GM06990 (cell line): ENCODE results near the gene DAND5.
"Not testable (repeated sequence)": the region's sequence is repeated elsewhere in the genome, so short reads cannot be mapped to it uniquely, and the experiment has no call there.

Source experiments
- DNase-seq: peaks from one replicate; pipeline ENCODE4 v3.0.0-alpha.2; 2011; ENCODE audit not compliant: insufficient read length; ENCODE audit errors: extremely low read depth
- H3K27me3 ChIP-seq: replicated peaks from 2 replicates; pipeline ENCODE4 v1.6.0; 2011; ENCODE audit warnings: low read length; ENCODE audit not compliant: control insufficient read depth, insufficient read depth
- H3K36me3 ChIP-seq: 2 replicates; pipeline ENCODE4 v1.5.1; 2011; ENCODE audit warnings: low read length; ENCODE audit not compliant: control insufficient read depth, insufficient read depth
- H3K4me3 ChIP-seq: replicated peaks from 2 replicates; pipeline ENCODE4 v1.5.1; 2011; ENCODE audit warnings: low read depth, mild to moderate bottlenecking, control low read depth, low read length
- TF ChIP-seq, protein P1 (sequence below): IDR thresholded peaks from 2 replicates; pipeline ENCODE4 v1.5.1; 2011; ENCODE audit warnings: low read length, control low read depth, mild to moderate bottlenecking, inconsistent platforms; ENCODE audit not compliant: insufficient read depth, poor library complexity, severe bottlenecking

Gene DAND5

DNA sequence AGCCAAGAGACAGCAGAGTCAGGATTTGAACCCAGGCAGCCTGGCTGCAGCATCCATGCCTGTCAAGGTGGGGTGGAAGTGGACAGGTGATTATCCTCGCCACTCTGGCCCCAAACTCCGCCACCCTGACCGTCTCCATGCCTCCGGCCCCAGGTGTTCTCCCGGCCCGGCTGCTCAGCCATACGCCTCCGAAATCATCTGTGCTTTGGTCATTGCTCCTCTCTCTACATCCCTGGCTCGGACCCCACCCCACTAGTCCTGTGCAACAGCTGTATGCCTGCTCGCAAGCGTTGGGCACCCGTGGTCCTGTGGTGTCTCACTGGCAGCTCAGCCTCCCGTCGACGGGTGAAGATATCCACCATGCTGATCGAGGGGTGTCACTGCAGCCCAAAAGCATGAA, 3.9 kb downstream of the DAND5 start:
- Histone ChIP-seq H3K27me3 (no peaks in the 10 kb centered on the region; the same call in 1 of the 2 replicates), H3K36me3 (no peaks in the 10 kb centered on the region), H3K4me3 (no peak overlapping the region)
- TF ChIP-seq, protein P1, sequence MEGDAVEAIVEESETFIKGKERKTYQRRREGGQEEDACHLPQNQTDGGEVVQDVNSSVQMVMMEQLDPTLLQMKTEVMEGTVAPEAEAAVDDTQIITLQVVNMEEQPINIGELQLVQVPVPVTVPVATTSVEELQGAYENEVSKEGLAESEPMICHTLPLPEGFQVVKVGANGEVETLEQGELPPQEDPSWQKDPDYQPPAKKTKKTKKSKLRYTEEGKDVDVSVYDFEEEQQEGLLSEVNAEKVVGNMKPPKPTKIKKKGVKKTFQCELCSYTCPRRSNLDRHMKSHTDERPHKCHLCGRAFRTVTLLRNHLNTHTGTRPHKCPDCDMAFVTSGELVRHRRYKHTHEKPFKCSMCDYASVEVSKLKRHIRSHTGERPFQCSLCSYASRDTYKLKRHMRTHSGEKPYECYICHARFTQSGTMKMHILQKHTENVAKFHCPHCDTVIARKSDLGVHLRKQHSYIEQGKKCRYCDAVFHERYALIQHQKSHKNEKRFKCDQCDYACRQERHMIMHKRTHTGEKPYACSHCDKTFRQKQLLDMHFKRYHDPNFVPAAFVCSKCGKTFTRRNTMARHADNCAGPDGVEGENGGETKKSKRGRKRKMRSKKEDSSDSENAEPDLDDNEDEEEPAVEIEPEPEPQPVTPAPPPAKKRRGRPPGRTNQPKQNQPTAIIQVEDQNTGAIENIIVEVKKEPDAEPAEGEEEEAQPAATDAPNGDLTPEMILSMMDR: no peak
- DNase-seq: no peak

DNA sequence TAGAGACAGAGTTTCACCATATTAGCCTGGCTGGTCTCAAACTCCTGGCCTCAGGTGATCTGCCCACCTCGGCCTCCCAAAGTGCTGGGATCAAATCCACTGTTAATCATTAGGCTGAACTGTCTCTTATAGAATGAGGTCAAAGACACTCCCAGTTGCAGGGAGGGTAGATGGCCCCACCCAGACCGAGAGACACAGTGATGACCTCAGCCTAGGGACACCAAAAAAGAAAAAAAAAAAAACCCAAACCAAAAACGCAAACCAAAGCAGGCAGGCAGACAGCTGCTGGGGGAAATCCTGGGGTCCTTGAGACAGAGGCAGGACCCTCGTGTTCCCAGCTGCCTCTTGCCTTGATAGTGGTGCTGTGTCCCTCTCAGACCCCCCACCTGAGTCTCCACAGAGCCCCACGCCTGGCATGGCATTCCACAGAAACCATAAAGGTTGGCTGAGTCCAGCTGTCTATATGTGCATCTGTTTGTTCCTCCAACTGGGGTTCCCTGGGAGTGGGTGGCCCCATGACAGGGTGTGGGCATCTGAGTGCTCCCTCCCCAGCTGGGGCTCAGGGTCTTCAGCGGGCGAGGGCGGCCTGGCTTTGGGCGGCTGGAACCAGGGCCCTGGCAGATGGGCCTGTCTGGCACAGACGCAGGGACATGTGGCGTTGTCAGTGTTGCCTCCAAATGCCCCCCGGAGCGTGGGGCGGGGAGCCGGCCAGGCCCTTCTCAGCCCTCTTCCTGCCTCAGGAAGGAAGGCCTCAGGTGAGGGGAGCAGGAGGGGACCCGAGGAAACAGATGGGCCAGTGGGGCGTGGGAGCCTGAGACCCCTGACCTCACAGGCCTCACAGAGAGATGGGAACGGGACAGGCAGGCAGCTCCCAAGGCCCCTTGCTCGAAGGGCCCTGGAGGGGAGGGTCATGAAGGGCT, 5.2 kb downstream of the DAND5 start:
- Histone ChIP-seq H3K27me3 (no peaks in the 10 kb centered on the region; the same call in 1 of the 2 replicates), H3K36me3 (no peaks in the 10 kb centered on the region), H3K4me3 (no peak overlapping the region)
- TF ChIP-seq, protein P1: no peak
- no peak for DNase-seq

- DNase-seq: no peak
Observed at GRCh38 chr19:12975221-12975741, 5.9 kb downstream of the DAND5 start.

DNA sequence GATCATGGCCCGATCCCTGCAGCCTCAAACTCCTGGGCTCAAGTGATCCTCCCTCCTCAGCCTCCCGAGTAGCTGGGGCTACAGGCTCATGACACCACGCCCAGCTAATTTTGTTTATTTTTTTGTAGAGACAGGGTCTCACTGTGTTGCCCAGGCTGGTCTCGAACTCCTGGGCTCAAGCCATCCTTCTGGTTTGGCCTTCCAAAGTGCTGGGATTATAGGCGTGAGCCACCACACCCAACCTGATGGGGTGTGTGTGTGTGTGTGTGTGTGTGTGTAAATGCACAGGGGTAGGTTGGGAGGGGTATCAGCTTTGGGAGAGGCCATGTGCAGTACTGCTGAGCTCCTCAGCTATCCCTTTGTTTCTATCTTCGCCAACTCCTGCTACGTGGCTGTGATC, 6.7 kb downstream of the DAND5 start:
- not testable (repeated sequence) for H3K4me3 ChIP-seq, H3K36me3 ChIP-seq, H3K27me3 ChIP-seq, DNase-seq

More at GRCh38 chr19:12975221-12975741, 5.9 kb downstream of the DAND5 start:
- H3K4me3 ChIP-seq: no peak overlapping the region
- no peaks in the 10 kb centered on the region; the same call in 1 of the 2 replicates for H3K27me3 ChIP-seq
- TF ChIP-seq, protein P1: no peak
- H3K36me3 ChIP-seq: no peaks in the 10 kb centered on the region

DNA sequence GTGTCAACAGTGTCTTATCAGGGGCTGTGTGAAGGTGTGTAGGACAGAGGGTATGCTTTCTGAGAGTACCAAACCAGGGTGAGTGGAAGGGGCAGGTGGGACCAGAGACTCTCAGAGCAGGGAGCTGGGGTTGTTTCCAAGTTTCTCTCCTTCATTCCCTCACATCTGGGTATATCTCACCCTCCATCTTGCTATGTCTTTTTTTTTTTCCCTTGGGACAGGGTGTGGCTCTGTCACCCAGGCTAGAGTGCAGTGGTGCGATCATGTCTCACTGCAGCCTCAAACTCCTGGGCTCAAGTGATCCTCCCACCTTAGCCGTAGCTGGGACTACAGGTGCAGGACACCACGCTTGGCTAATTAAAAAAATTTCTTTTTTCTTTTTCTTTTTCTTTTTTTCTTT, 10.6 kb downstream of the DAND5 start:
- H3K27me3 ChIP-seq: no peaks in the 10 kb centered on the region; the same call in 1 of the 2 replicates
- no peak overlapping the region for H3K4me3 ChIP-seq
- TF ChIP-seq, protein P1: no peak
- no peaks in the 10 kb centered on the region for H3K36me3 ChIP-seq
- no peak for DNase-seq

DNA sequence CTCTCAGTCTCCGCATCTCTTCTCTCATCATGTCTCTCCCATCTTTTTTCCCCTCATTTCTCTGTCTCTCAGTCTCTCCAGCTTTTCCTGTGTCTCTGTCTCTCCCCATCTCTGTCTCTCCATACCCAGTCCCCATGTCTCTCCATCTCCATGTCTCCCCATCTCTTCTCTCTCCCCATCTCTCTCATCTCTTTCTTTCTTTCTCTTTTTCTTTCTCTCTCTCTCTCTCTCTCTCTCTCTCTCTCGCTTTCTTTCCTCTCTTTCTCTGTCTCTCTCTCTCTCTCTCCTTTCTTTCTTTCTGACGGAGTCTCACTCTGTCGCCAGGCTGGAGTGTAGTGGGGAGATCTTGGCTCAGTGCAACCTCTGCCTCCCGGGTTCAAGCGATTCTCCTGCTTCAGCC, 13.3 kb downstream of the DAND5 start:
- no peak overlapping the region for H3K4me3 ChIP-seq
- TF ChIP-seq, protein P1: no peak
- no peaks in the 10 kb centered on the region for H3K36me3 ChIP-seq
- no peak for DNase-seq
- no peaks in the 10 kb centered on the region; the same call in 1 of the 2 replicates for H3K27me3 ChIP-seq
